ENCODE measurements around the gene LGALS3BP.

The LGALS3BP gene

GRCh38 chr17:78935419-78936323 lies 44.1 kb downstream of the LGALS3BP start:
- DNase-seq = peak; percentile 97
- no peak for TF ChIP-seq CTCF (IDR thresholded peaks at IDR 0.05; ENCODE audit: low read depth, low read length, missing control alignments)
- no peak overlapping the region for H3K4me3 ChIP-seq (ENCODE audit: low read depth, low read length)
- no peaks in the 10 kb centered on the region for H3K36me3 ChIP-seq (replicated peaks)
- H3K27ac ChIP-seq = peak overlapping the region; percentile 96
- in situ Hi-C loops (cut with HindIII; ENCODE audit: low pct_ligation_motif_present, low sequenced_read_pairs) = no loop called here
- H3K27me3 ChIP-seq (replicated peaks) = no peaks in the 10 kb centered on the region

GRCh38 chr17:78934681-78935418 lies 44.9 kb downstream of the LGALS3BP start:
- DNase-seq = no peak
- Histone ChIP-seq H3K27ac (peak overlapping the region; percentile 96), H3K27me3 (replicated peaks) (no peaks in the 10 kb centered on the region), H3K4me3 (ENCODE audit: low read depth, low read length) (peak overlapping the region; percentile 20), H3K36me3 (replicated peaks) (no peaks in the 10 kb centered on the region)
- in situ Hi-C loops (cut with HindIII; ENCODE audit: low pct_ligation_motif_present, low sequenced_read_pairs) = no loop called here
- no peak for TF ChIP-seq CTCF (IDR thresholded peaks at IDR 0.05; ENCODE audit: low read depth, low read length, missing control alignments)

GRCh38 chr17:78933959-78934568 lies 45.7 kb downstream of the LGALS3BP start:
- Histone ChIP-seq H3K36me3 (replicated peaks) (no peaks in the 10 kb centered on the region), H3K27ac (peak overlapping the region; percentile 96), H3K27me3 (replicated peaks) (no peaks in the 10 kb centered on the region), H3K4me3 (ENCODE audit: low read depth, low read length) (peak overlapping the region; percentile 31)
- in situ Hi-C loops (cut with HindIII; ENCODE audit: low pct_ligation_motif_present, low sequenced_read_pairs) = no loop called here
- no peak for TF ChIP-seq CTCF (IDR thresholded peaks at IDR 0.05; ENCODE audit: low read depth, low read length, missing control alignments)
- peak; percentile 98 for DNase-seq

- H3K4me3 ChIP-seq (ENCODE audit: low read depth, low read length) = peak overlapping the region; percentile 31
- DNase-seq = peak; percentile 98
- peak overlapping the region; percentile 96 for H3K27ac ChIP-seq
- no peak for TF ChIP-seq CTCF (IDR thresholded peaks at IDR 0.05; ENCODE audit: low read depth, low read length, missing control alignments)
- H3K36me3 ChIP-seq (replicated peaks) = no peaks in the 10 kb centered on the region
- no peaks in the 10 kb centered on the region for H3K27me3 ChIP-seq (replicated peaks)
- in situ Hi-C loops (cut with HindIII; ENCODE audit: low pct_ligation_motif_present, low sequenced_read_pairs) = no loop called here
Observed at GRCh38 chr17:78933025-78933958, 46.4 kb downstream of the LGALS3BP start.
